Measurements from ENCODE around the gene SIGLEC11. TPM values are rescaled to one million over a fixed set of nuclear protein-coding genes. Genes with fewer than 3 reads are reported as not detected.

Gene SIGLEC11
- total RNA-seq, 2 experiments from 2014 or later = not detected

GRCh38 chr19:50003810-50004419 is 42.9 kb upstream of the SIGLEC11 start:
- Mint-ChIP-seq H3K36me3 (ENCODE audit: low read depth) (peaks cover 40% of the 10 kb centered on the region), H3K4me3 (no peak overlapping the region), H3K27ac (no peak overlapping the region), H3K27me3 (no peaks in the 10 kb centered on the region), H3K9me3 (no peaks in the 10 kb centered on the region), H3K4me1 (ENCODE audit: low read depth) (peaks cover 36% of the 10 kb centered on the region)
- TF ChIP-seq CTCF (IDR thresholded peaks at IDR 0.05) = no peak
- ChIA-PET CTCF (no interaction called here), POLR2A (interaction anchor here (0.6 to 0.9 kb wide), 3 partner anchors 9 to 348 kb away, joined by 3 read pairs; no protein-coding TSS in a partner anchor)
- intact Hi-C loops (cut with micrococcal nuclease) = no loop called here
- peak; percentile 87 for ATAC-seq
- peak; percentile 73 for DNase-seq

- intact Hi-C loops (cut with micrococcal nuclease) = no loop called here
- ATAC-seq (no peak), DNase-seq (no peak)
- Mint-ChIP-seq H3K9me3 (no peaks in the 10 kb centered on the region), H3K4me1 (ENCODE audit: low read depth) (peaks cover 36% of the 10 kb centered on the region), H3K4me3 (no peak overlapping the region), H3K36me3 (ENCODE audit: low read depth) (peaks cover 39% of the 10 kb centered on the region), H3K27ac (no peak overlapping the region), H3K27me3 (no peaks in the 10 kb centered on the region)
- no peak for TF ChIP-seq CTCF (IDR thresholded peaks at IDR 0.05)
- ChIA-PET POLR2A (interaction anchor here (0.6 to 0.9 kb wide), 3 partner anchors 8 to 347 kb away, joined by 3 read pairs; no protein-coding TSS in a partner anchor), CTCF (interaction anchor here (1.0 to 1.5 kb wide), 2 partner anchors 65 to 66 kb away, joined by 3 to 6 read pairs; no protein-coding TSS in a partner anchor)
Observed at GRCh38 chr19:50003254-50003788, 42.3 kb upstream of the SIGLEC11 start.

GRCh38 chr19:50002386-50002960 is 41.5 kb upstream of the SIGLEC11 start:
- no peaks in the 10 kb centered on the region for H3K27me3 Mint-ChIP-seq
- no peak for ATAC-seq
- H3K36me3 Mint-ChIP-seq (ENCODE audit: low read depth) = peaks cover 37% of the 10 kb centered on the region

GRCh38 chr19:50001775-50002174 is 40.8 kb upstream of the SIGLEC11 start:
- CTCF ChIA-PET = interaction anchor here (1.5 kb wide), 1 partner anchor 63 kb away, joined by 6 read pairs; no protein-coding TSS in a partner anchor
- no peak overlapping the region for H3K4me3 Mint-ChIP-seq
- no peaks in the 10 kb centered on the region for H3K27me3 Mint-ChIP-seq
- POLR2A ChIA-PET = no interaction called here
- H3K4me1 Mint-ChIP-seq (ENCODE audit: low read depth) = peaks cover 36% of the 10 kb centered on the region
- ATAC-seq (no peak), DNase-seq (no peak)
- intact Hi-C loops (cut with micrococcal nuclease) = no loop called here
- no peak overlapping the region for H3K27ac Mint-ChIP-seq
- no peaks in the 10 kb centered on the region for H3K9me3 Mint-ChIP-seq
- TF ChIP-seq CTCF (IDR thresholded peaks at IDR 0.05) = no peak
- H3K36me3 Mint-ChIP-seq (ENCODE audit: low read depth) = peaks cover 34% of the 10 kb centered on the region

More at GRCh38 chr19:50002386-50002960, 41.5 kb upstream of the SIGLEC11 start:
- CTCF ChIA-PET = interaction anchor here (1.0 to 1.5 kb wide), 2 partner anchors 64 to 65 kb away, joined by 3 to 6 read pairs; no protein-coding TSS in a partner anchor
- no peak for DNase-seq
- Mint-ChIP-seq H3K27ac (no peak overlapping the region), H3K9me3 (no peaks in the 10 kb centered on the region), H3K4me1 (ENCODE audit: low read depth) (peaks cover 36% of the 10 kb centered on the region), H3K4me3 (no peak overlapping the region)
- no peak for TF ChIP-seq CTCF (IDR thresholded peaks at IDR 0.05)
- POLR2A ChIA-PET = no interaction called here
- intact Hi-C loops (cut with micrococcal nuclease) = no loop called here

Measured in activated CD8-positive, alpha-beta T cell treated with anti-CD3 and anti-CD28 coated beads for 36 hours (primary cell).